GM04503 (cell line): ENCODE data around the gene FBXL19.

Source experiments
- DNase-seq: peaks from one replicate; pipeline ENCODE4 v3.0.0-alpha.2; 2012; ENCODE audit warnings: low read depth

Gene FBXL19

DNA sequence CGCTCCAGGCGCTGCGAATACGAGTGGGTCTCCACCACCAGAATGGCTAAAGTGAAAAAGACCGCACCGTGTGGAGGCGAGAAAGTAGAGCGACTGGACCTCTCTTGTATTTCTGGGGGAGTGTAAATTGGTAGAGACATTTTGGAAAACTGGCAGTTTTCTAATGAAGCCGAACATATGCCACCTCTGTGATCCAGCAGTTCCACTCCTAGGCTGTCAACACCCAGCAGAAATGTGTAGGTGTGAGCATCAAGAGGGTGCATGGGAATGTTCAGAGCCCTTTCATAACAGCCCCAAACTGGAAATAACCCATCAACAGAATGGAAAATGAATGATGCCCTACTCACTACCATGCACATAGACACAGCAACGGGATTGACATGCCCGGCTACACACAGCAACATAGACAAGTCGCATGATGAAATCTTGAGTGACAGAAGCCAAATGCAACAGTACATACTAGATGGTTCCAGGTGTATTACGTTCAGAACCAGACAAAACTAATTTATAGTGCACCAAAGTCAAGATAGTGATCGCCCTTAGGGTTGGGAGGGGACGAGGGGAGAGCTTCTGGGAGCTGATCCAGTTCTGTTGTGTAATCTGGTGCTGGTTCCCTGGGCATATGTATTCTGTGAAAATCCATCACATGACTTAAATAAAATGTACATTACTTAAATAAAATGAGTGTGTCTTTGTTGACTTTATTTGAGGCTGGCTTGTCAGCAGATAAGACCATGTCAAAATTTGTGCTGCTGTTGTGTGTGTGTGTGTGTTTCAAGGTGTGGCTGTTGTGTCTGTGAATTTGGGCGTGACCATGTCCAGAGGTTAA, 28.6 kb upstream of the FBXL19 start:
- DNase-seq = no peak

DNA sequence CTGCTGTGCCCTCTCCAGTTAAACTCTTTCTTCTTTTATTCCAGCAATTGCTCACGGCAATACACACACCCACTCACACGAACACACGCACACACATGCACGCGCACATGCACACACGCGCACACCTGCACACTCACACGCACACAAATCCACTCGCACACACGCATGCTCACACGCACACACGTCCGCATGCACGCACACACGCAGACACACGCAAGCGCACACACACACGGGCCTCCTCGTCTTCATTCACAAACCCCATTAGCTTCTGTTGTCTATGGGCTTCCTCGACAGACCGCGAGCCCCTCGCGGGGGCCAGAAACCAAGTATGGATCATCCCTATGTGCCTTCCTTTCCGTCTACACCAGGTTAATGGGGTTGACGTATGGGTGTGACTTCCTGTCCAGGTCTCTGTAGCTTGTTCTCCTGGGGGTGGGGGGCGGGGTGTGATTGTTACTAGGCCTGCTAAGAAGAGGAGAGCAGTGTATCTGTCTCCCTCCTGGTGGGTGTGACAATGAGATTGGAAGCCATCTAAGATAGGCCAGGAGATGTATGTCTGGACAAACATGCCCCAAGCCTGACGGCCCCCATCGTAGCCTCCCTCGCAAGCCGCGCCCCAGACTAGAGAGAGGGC, 27.6 kb upstream of the FBXL19 start:
- peak; percentile 34 for DNase-seq

DNA sequence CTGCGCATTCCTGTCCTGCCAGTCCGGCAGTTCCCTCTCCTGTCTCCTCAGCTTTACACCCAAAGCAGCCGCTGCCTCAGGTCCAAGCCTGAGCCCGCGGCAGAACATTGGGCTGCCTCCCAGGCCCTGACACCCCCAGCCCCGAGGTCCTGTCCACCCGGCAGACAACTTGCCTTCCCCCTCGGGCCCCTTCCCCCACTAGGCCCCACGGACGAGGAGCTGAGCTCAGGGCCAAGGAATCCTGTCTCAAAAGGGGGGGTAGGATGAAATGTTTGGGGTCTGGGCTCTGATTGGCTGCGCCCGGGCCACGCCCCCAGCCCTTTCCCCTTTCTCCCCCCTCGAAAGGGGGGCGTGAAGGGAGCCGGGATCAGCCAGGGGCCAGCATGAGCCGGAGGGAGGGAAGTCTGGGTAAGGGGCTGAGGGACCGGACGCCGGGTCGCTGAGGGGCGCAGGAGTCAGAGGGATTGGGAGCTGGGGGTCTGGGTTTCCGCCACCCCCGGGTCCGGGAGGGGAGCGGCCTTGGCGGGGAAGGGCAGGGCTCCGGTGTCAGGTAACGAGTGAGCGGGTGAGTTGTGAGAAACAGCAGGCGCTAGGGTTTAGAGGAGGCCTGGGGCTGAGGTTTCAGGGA, 27.0 kb upstream of the FBXL19 start, which contains the start of gene CTF1:
CTF1 (plus strand) TSS at position 354 of the 628 bp plus-strand sequence; CDS start at position 384, 30 bp downstream.
- peak; percentile 74 for DNase-seq

DNA sequence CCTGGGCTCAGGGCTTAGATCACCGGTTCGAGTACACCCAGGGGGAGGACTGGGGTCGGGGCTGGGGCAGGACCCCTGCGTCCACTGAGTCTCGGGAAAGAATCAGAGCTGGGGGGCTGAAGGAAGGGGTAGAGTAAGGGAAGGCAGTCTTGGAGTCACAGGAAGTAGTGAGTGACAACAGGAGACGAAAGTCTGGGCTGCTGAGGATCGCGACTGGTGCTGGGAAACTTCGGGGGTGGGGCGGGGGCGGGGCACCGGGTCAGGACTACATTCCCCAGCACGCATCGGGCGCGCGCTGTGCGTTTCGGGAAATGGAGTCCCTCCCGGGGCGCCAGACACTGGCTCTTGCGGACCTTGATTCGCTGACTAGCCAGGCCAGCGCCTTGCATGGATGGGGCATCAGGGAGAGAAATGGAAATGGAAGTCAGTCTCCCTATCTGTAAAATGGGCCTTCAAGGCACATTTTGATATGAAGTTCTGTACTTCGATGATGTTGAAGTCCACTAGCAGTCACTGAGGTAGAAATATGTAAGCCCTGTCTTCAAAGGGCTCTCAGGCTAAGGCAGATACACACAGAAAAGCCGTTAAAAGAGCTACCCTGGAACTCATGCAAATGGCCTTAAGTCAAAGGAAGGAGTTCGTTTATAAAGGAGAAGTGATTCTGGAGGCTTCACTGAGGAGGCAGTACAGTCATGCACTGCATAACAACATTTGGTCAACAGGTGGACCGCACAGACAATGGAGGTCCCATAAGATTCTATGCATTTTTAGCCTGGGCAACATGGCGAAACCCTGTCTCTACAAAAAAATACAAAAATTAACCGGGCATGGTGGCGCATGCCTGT, 26.3 kb upstream of the FBXL19 start:
- DNase-seq = peak; percentile 61

DNA sequence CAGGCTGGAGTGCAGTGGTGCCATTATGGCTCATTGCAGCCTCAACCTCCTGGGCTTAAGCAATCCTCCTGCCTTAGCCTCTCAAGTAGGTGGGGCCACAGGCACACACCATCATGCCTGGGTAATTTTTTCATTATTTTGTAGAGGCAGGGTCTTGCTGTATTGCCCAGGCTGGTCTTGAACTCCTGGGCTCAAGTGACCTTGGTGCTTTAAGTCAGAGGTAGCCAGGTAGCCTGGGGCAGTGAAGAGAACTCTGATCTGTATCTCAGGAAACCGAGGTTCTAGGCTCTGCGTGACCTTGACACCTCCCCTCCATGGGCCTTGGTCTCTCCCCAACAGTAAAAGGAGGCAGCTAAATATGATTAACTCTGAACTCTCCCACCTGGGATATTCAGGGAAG, 23.6 kb upstream of the FBXL19 start:
- no peak for DNase-seq

DNA sequence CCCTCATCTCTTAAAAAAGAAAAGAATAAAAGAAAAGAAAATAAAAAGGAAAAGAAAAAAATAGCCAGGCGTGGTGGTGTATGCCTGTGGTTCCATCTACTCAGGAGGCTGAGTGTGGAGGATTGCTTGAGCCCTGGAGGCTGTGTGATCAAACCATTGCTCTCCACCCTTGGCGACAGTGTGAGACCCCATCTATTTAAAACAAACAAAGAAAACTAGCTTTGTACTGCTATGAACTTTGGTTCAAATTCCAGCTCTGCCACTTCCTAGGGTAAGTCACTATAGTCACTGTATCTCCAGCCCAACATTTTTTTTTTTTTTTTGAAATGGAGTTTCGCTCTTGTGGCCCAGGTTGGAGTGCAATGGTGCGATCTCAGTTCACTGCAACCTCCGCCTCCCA, 22.8 kb upstream of the FBXL19 start:
- no peak for DNase-seq

DNA sequence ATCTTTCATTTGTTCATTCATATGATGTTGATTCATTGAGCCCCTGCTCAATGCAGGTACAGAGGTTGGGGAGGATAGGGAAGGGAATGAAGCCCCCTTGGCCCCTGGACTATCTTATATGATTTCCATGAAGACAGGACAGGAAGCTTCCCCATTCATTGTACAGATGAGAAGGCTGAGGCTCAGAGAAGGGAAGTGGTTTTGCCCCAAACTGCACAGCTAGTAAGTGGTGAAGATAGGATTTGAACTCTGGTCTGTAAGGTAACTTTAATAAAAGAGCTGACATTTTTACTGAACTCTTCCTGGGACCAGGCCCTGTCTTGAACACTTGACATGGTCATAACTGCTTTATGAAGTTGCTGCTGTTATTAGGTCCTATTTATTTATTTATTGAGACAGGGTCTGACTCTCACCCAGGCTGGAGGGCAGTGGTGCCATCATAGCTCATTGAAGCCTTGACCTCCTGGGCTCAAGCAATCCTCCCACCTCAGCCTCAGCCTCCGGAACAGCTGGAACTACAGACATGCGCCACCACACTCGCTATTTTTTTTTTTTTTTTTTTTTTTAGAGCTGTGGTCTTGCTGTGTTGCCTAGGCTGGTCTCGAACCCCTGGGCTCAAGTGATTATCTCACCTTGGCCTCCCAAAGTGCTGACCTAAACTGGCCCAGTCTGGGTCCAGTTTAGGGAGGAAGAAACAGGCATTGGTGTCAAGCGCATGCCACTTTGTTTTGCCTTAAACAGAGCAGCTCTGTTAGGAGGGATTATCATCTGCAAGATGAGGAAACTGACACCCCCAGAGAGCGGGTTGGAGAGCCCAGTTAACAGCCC, 22.0 kb upstream of the FBXL19 start:
- no peak for DNase-seq

DNA sequence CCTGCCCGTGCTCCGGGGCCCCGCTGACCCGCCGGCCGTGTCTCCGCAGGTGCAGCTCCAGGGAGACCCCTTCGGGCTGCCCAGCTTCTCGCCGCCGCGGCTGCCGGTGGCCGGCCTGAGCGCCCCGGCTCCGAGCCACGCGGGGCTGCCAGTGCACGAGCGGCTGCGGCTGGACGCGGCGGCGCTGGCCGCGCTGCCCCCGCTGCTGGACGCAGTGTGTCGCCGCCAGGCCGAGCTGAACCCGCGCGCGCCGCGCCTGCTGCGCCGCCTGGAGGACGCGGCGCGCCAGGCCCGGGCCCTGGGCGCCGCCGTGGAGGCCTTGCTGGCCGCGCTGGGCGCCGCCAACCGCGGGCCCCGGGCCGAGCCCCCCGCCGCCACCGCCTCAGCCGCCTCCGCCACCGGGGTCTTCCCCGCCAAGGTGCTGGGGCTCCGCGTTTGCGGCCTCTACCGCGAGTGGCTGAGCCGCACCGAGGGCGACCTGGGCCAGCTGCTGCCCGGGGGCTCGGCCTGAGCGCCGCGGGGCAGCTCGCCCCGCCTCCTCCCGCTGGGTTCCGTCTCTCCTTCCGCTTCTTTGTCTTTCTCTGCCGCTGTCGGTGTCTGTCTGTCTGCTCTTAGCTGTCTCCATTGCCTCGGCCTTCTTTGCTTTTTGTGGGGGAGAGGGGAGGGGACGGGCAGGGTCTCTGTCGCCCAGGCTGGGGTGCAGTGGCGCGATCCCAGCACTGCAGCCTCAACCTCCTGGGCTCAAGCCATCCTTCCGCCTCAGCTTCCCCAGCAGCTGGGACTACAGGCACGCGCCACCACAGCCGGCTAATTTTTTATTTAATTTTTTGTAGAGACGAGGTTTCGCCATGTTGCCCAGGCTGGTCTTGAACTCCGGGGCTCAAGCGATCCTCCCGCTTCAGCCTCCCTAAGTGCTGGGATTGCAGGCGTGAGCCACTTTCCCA, 21.1 kb upstream of the FBXL19 start:
- no peak for DNase-seq

DNA sequence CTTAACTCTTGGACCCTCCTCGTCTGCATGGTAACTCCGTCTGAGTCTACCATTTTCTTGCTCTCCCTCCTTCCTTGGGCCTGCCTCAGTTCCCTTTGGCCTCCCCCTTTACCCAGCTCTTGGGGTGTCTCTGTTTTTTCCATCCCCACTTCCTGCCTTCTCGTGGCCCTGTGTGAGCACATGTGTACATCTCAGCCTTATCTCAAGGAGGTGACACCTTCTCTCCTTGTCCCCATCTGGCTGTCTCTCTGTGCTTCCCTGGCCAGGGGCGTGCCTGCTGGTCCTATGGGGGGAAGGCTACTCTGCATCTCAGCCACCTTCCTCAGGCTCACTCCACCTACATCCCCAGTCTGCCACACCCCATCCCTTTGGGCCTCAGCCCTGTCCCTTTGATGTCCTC, 20.4 kb upstream of the FBXL19 start:
- no peak for DNase-seq

DNA sequence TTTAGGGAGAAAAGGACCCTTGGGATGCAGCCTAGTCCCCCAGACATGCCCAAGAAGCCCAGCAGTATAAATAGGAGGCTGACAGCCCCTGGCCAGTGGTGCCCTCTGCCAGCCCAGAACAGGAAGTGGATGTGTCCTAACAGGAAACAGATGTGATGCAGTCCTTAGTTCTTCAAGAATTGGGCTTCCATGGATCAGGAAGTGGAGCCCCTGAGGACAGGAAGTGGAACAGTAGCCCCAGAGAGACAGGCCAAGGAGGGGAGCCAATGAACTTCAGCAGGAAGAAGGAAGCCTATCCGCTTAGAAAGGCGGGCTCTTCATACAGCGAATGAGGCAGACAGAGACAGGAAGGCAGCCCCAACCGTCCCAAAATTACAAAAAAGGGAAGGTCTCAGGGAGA, 19.8 kb upstream of the FBXL19 start:
- DNase-seq = no peak

DNA sequence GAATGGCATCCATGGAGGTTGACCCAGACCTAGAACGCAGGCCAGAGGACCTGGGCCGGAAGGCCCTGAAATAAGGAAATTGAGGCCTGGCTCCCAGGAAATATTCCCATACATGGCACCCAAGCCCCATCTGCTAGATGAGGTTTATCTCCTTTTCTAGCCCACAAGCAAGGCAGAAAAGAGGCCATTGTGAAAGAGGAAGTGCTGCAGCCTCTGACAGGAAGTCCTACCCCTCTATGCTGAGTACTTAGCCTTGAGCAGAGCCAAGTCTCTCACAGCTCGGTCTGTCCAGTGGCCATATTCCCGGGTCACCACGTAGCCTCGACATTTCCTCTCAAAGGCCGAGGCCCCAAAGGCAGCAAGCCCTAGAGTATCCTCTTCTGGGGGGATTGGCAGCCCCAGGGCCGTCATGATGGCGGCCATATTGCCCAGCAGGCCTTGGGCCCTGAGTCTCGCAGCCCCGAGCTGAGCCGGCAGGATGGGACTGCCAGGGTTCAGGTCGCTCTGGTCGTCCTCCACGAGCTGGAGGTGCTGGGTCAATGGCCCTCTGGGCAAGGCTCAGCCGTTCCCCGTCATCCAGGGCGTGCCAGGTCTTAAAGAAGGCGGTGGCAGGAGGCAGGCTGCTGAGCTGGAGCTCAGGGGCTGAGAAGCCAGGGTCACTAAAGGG, 19.1 kb upstream of the FBXL19 start:
- DNase-seq = no peak

DNA sequence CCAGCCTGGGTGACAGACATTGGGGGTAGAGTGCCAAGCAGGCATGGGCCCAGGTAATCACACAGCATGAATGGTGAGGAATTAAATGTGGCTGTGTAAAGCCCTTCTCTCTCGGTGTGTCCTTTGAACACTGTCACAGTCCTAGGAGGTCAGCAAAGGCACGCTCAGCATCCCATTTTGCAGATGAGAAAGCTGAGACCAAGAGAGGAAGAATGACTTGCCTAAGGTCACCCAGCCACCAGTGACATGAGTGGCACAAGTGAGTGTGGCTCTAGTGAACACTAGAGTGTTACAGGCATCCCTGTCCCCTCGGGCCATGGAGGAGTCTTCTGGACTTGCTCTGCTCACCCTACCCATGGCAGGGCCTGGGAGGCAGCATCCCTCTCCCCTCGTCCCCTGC, 16.3 kb upstream of the FBXL19 start:
- no peak for DNase-seq

DNA sequence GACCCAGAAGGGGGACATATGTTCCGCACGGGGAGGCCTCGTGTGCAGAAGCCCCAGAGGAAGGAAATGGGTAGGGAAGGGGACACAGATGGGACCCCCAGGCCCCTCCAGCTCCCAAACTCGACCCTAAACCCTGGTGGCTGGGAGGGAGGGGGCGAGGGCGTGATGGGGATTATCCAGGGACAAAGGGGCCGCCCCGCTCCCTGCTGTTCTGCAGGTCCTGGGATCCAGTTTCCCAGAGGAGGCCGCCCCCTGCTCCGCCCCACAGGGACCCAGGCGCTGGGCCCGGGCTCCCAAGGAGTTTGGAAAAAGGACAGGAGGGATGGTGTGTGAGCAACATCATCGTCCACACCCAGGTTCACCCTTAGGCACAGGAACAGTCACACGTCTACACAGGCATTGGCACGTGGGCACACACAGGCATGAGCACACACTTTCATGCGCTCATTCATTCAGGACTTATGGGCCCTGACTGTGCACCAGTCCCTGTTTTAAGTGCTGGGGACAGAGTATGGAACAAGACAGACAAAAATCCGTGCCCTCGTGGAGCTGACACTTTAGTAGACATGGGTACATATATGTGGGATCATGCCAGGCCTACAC, 12.8 kb upstream of the FBXL19 start:
- DNase-seq = no peak

DNA sequence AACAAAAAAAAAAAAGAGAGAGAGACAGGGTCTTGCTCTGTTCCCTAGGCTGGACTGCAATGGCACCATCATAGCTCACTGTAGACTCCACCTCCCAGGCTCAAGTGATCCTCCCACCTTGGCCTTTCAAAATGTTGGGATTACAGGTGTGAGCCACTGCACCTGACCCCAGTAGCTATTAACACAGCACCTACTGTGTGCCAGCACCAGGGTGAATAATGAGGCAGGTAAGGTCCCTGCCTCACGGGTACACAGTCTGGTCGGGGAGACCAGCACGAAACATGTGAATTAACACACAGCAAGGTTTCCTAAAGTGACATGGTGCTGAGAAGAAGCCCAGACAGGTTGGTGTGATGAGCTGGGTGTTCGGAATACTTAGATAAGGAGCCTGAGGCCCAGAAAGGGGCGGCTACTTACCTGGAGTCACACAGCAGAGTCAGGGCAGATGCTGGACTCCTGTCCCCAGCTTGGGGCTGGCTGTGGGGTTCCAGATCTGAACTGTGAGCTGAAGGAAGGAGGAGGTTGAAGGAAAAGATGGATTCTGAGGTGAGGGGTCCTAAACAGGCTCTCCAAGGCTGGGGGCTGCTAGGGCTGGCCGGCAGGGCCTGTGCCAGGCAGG, 10.5 kb upstream of the FBXL19 start:
- DNase-seq = no peak

DNA sequence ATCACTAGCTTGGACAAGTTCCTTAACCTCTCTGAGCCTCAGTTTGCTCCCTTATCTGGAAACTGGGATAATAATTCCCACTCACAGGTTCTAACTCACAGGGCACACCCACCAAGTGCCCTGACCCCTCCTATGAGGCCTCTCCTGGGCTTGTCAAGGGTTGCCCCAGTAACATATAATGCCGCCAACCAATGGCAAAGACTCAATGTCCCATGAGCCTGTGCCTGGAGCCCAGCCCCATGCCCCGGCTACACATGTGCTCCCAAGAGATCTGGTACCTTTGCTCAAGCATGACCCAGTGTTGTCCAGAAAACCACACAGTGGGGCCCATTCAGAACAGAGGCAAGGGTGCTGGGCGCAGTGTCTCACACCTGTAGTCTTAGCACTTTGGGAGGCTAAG, 8.5 kb upstream of the FBXL19 start:
- no peak for DNase-seq

DNA sequence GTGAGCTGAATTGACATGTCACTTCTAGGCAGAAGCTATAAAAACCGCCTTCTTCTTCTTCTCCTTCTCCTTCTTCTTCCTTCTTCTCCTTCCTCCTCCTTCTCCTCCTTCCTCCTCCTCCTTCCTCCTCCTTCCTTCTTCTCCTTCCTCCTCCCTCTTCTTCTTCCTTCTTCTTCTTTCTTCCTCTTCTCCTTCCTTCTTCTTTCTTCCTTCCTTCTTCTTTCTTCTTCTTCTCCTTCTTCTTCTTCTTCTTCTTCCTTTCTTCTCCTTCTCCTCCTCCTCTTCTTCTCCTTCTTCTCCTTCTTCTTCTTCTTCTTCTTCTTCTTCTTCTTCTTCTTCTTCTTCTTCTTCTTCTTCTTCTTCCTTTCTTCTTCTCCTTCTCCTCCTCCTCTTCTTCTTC, 4.8 kb upstream of the FBXL19 start:
- DNase-seq = no peak

DNA sequence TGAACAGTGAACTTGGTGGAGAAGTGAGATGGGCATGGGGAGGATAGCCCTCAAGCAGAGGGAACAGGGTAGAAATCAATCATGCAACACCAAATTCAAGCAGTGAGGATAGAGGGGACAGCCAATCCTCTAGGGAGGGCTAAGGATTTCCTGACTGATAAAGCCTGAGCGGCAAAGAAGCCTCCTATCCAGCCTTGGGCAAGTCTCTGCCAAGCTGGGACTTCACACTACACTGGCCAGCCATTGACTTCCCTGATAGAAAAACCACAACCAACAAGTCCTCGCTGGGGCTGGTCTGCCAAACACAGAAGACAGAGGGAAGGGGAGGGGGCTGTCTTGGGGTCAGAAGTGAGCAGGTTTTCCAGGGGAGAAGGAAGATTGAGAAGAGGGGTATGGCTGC, 2.5 kb upstream of the FBXL19 start:
- DNase-seq = no peak

DNA sequence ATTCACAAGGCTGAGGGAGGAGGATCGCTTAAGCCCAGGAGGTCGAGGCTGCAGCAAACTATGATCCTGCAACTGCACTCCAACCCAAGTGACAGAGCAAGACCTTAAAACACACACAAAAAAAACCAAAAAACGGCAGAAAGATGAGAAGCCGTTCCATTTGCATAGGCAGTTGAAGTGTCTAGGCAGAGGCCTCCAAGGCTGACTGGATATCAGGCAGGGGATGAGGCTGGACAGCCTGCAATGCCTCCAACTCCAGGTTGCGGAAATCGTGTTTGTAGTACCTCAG, 2.0 kb upstream of the FBXL19 start:
- no peak for DNase-seq
